ENCODE measurements around the gene ACACA. TPM values are rescaled to one million over a fixed set of nuclear protein-coding genes. Genes with fewer than 3 reads are reported as not detected.

The ACACA gene
- total RNA-seq, 1 donor from 2014 or later: 42.4 TPM

DNA sequence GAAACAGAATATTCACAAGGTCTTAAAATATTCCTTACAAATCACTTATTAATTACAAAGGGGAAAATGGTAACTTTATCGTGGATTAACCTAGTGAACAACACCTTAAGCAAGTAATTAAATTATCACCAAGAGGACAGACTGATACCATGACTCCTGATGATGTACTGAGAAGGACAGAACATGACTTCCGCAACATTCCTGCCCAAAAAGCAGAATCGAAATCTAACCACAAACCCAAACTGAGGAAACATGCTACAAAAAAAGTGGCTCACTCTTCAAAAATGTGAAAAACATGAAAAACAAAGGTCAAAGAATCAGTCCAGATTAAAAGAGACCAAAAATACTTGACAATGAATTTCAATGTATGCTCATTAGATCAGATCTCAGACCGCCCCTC is 306.4 kb downstream of the ACACA start:
- ATAC-seq (ENCODE audit: low read depth) (no peak), DNase-seq (no peak)
- H3K4me3 Mint-ChIP-seq: no peak overlapping the region
- H3K36me3 Mint-ChIP-seq (ENCODE audit: low read depth): peaks cover 46% of the 10 kb centered on the region
- H3K27me3 Mint-ChIP-seq: no peaks in the 10 kb centered on the region
- H3K4me1 Mint-ChIP-seq: peaks cover 2% of the 10 kb centered on the region
- no peak overlapping the region for H3K27ac Mint-ChIP-seq
- no peaks in the 10 kb centered on the region for H3K9me3 Mint-ChIP-seq
- intact Hi-C loops (cut with micrococcal nuclease): no loop called here
- ChIA-PET CTCF (no interaction called here), POLR2A (no interaction called here)
- TF ChIP-seq, protein P1, sequence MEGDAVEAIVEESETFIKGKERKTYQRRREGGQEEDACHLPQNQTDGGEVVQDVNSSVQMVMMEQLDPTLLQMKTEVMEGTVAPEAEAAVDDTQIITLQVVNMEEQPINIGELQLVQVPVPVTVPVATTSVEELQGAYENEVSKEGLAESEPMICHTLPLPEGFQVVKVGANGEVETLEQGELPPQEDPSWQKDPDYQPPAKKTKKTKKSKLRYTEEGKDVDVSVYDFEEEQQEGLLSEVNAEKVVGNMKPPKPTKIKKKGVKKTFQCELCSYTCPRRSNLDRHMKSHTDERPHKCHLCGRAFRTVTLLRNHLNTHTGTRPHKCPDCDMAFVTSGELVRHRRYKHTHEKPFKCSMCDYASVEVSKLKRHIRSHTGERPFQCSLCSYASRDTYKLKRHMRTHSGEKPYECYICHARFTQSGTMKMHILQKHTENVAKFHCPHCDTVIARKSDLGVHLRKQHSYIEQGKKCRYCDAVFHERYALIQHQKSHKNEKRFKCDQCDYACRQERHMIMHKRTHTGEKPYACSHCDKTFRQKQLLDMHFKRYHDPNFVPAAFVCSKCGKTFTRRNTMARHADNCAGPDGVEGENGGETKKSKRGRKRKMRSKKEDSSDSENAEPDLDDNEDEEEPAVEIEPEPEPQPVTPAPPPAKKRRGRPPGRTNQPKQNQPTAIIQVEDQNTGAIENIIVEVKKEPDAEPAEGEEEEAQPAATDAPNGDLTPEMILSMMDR (IDR thresholded peaks at IDR 0.05): no peak

DNA sequence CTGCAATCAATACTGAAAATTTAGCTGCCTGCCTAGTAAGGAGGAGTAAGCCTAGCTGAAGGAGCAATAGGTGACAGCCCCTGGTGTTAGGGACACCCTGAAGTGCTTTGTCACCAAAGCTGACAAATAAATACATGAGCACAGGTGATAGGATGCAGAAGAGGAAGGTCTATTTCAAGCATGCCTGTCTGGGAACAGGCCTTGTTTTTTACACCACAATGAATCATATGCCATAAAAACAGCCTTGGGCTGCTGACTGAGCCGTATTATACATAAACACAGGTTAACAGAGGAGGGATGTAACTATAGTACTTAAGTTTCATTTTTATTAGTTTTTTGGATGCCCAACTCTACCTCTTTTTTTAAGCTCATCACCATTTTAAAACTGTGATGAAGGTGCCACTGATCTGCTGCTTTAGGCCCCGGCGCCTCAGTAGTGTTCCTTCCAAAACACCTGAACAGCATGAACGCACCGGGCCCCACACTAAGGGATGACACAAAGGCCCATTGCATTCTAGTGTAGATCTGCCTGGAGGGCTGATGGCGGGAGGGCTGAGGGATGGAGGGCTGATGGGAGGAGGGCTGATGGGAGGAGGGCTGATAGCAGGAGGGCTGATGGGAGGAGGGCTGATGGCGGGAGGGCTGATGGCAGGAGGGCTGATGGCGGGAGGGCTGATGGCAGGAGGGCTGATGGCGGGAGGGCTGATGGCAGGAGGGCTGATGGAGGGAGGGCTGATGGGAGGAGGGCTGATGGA is 307.5 kb downstream of the ACACA start:
- no peak overlapping the region for H3K27ac Mint-ChIP-seq
- ChIA-PET CTCF (no interaction called here), POLR2A (no interaction called here)

DNA sequence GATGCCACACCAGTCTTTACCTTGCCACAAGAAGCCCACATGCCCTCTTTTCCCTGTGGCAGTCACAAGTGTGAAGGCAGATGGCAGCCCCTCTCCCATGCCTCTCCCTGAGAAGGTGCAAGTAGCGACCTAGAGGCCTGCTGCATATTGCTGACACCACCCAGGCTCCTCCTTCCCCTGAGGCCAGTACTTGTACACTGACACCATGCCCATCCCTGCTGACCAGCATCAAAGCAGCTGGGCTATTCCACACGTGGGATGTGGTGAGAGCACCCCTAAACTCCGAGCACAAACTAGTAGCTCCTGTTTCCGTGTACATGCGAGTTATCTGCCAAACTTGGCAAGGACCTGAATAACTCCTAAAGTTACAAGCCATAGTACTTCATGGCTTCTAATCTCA is 308.5 kb downstream of the ACACA start:
- H3K4me1 Mint-ChIP-seq: peaks cover 2% of the 10 kb centered on the region
- POLR2A ChIA-PET: no interaction called here
- TF ChIP-seq, protein P1 (IDR thresholded peaks at IDR 0.05): no peak
- H3K27ac Mint-ChIP-seq: no peak overlapping the region
- ATAC-seq (ENCODE audit: low read depth): no peak
- no peak for DNase-seq
- intact Hi-C loops (cut with micrococcal nuclease): no loop called here
- H3K9me3 Mint-ChIP-seq: no peaks in the 10 kb centered on the region
- H3K4me3 Mint-ChIP-seq: no peak overlapping the region
- H3K36me3 Mint-ChIP-seq (ENCODE audit: low read depth): peaks cover 52% of the 10 kb centered on the region
- CTCF ChIA-PET: no interaction called here
- no peaks in the 10 kb centered on the region for H3K27me3 Mint-ChIP-seq

More for the DNA sequence above, 307.5 kb downstream of the ACACA start:
- ATAC-seq (ENCODE audit: low read depth) (no peak), DNase-seq (no peak)
- no peak overlapping the region for H3K4me3 Mint-ChIP-seq
- H3K36me3 Mint-ChIP-seq (ENCODE audit: low read depth): peaks cover 49% of the 10 kb centered on the region
- TF ChIP-seq, protein P1 (IDR thresholded peaks at IDR 0.05): no peak
- H3K4me1 Mint-ChIP-seq: peaks cover 2% of the 10 kb centered on the region
- no peaks in the 10 kb centered on the region for H3K9me3 Mint-ChIP-seq
- intact Hi-C loops (cut with micrococcal nuclease): no loop called here
- no peaks in the 10 kb centered on the region for H3K27me3 Mint-ChIP-seq

DNA sequence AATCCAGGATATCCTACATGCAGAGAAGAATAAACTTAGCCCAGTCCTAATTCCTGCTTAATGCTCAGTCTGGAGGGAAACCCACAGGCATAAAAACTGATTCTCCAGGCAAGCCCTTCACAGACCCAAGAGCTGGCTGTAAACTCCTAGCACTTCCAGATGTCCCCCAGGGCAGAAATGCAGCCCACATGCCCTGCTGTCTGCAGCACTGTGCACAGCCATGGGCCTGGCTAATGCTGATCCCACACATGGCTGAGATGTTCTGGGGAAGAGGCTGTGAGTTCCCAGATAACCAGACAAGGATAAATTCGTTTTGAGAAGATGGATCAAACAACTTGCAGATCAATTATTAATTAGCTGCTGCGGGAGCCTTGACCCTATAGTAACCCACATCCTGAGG is 309.5 kb downstream of the ACACA start:
- Mint-ChIP-seq H3K27me3 (no peaks in the 10 kb centered on the region), H3K4me3 (no peak overlapping the region), H3K4me1 (peaks cover 2% of the 10 kb centered on the region), H3K9me3 (no peaks in the 10 kb centered on the region), H3K27ac (no peak overlapping the region), H3K36me3 (ENCODE audit: low read depth) (peaks cover 58% of the 10 kb centered on the region)
- DNase-seq: no peak
- ATAC-seq (ENCODE audit: low read depth): no peak
- intact Hi-C loops (cut with micrococcal nuclease): no loop called here
- TF ChIP-seq, protein P1 (IDR thresholded peaks at IDR 0.05): no peak
- ChIA-PET CTCF (no interaction called here), POLR2A (no interaction called here)

DNA sequence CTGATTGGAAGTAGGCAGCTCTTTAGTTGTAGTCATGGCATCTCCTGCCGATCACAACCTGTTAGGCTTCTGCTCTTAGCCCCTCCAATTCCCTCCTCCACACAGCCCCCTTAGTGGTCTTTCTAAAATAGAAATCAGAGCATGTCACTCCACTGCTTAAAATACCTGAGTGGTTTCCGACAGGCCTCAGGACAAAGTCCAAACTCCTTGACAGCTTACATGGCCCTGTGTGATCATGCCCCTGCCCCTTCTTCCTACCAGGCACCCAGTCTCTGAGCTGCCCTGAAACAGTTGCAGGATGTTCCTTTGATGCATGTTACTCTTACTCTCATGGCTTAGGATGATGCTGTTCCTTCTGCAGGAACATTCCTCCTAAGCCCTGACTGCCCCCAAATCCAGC is 310.6 kb downstream of the ACACA start:
- ATAC-seq (ENCODE audit: low read depth): no peak
- no peak overlapping the region for H3K4me3 Mint-ChIP-seq
- no peaks in the 10 kb centered on the region for H3K27me3 Mint-ChIP-seq
- ChIA-PET CTCF (no interaction called here), POLR2A (no interaction called here)
- peaks cover 55% of the 10 kb centered on the region for H3K36me3 Mint-ChIP-seq (ENCODE audit: low read depth)
- TF ChIP-seq, protein P1 (IDR thresholded peaks at IDR 0.05): no peak
- intact Hi-C loops (cut with micrococcal nuclease): no loop called here
- no peaks in the 10 kb centered on the region for H3K9me3 Mint-ChIP-seq
- H3K4me1 Mint-ChIP-seq: peaks cover 2% of the 10 kb centered on the region
- no peak overlapping the region for H3K27ac Mint-ChIP-seq
- DNase-seq: no peak
